GM19455 (cell line): ENCODE measurements around the gene RIPK1.
"Not testable (repeated sequence)": the region's sequence is repeated elsewhere in the genome, so short reads cannot be mapped to it uniquely, and the experiment has no call there.

Source experiments
- ATAC-seq: cut with Tn5 transposase; IDR thresholded peaks from one replicate; pipeline ENCODE4 v1.9.1; 2021; ENCODE audit not compliant: unreplicated experiment

RIPK1 gene

GRCh38 chr6:3133515-3133914, 65.2 kb downstream of the RIPK1 start:
- ATAC-seq: no peak

GRCh38 chr6:3135668-3136291, 67.5 kb downstream of the RIPK1 start:
- no peak for ATAC-seq

- ATAC-seq: no peak
Measured at GRCh38 chr6:3136292-3137011, 68.2 kb downstream of the RIPK1 start.

- no peak for ATAC-seq
Measured at GRCh38 chr6:3137057-3137777, 68.9 kb downstream of the RIPK1 start.

GRCh38 chr6:3137873-3138272, 69.6 kb downstream of the RIPK1 start:
- not testable (repeated sequence) for ATAC-seq

GRCh38 chr6:3138341-3138740, 70.0 kb downstream of the RIPK1 start:
- no peak for ATAC-seq

GRCh38 chr6:3139090-3139903, 71.0 kb downstream of the RIPK1 start:
- ATAC-seq: no peak

GRCh38 chr6:3140201-3140600, 71.9 kb downstream of the RIPK1 start:
- ATAC-seq: no peak

- no peak for ATAC-seq
Measured at GRCh38 chr6:3142536-3142935, 74.2 kb downstream of the RIPK1 start.

- ATAC-seq: no peak
Measured at GRCh38 chr6:3143158-3143557, 74.9 kb downstream of the RIPK1 start.

GRCh38 chr6:3144571-3144970, 76.3 kb downstream of the RIPK1 start:
- ATAC-seq: no peak

GRCh38 chr6:3147914-3148757, 79.8 kb downstream of the RIPK1 start:
- no peak for ATAC-seq

GRCh38 chr6:3151691-3152090, 83.4 kb downstream of the RIPK1 start:
- no peak for ATAC-seq

- no peak for ATAC-seq
Measured at GRCh38 chr6:3152689-3153088, 84.4 kb downstream of the RIPK1 start.

GRCh38 chr6:3155416-3155815, 87.1 kb downstream of the RIPK1 start:
- ATAC-seq: not testable (repeated sequence)

- peak; percentile 19 for ATAC-seq
Measured at GRCh38 chr6:3156184-3157130, 88.2 kb downstream of the RIPK1 start.

- peak; percentile 80 for ATAC-seq
Measured at GRCh38 chr6:3157131-3157933, 89.0 kb downstream of the RIPK1 start, which contains the start of gene TUBB2A. TUBB2A (minus strand) TSS chr6:3157544; CDS start chr6:3157463, 81 bp downstream.
